ENCODE measurements around the gene BRD1. TPM values are rescaled to one million over a fixed set of nuclear protein-coding genes. Genes with fewer than 3 reads are reported as not detected.

BRD1 gene
- total RNA-seq = 66.4 TPM

DNA sequence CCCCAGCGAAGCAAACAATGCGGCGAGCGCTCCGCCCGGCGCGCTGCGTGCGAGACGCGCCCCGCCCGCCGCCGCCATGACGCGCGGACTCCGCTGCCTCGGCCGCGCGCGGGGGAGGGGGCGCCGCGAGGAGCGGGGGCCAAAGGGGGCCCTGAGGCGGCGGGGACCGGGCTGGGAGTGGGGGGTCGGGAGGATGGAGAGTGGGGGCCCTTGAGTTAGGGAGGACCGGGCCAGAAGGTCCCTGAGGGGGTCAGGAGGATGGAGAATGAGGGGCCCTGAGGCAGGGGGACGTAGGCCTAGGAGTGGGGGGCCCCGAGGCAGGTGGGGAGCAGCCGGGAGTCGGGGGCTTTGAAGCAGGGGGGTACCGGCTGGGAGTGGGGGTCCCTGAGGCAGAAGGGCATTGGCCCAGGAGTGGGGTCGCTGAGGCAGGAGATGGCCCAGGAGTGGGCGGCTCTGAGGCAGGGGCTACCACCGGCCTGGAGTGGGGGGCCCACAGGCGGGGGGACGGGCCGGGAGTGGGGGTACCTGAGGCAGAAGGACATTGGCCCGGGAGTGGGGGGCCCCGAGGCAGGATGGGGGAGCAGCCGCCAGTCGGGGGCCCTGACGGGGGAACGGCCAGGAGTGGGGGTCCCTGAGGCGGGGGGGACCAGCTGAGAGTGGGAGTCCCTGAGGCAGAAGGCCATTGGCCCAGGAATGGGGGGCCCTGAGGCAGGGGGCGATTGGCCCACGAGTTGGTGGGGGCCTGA lies at the start of gene BRD1:
Gene BRD1, minus strand, starts transcription at position 21 of the 746 bp plus-strand sequence. CDS start 3,556 bp downstream, outside the sequence.

GRCh38 chr22:49852898-49853894 lies 25.5 kb upstream of the BRD1 start, which contains the start of gene ZBED4:
TSS of gene ZBED4 (plus strand) at chr22:49853844. CDS start at chr22:49883663, 29,819 bp downstream.

Other genes starting within 250 kb of the BRD1 start
- gene ZBED4, start 26.0 kb upstream of the BRD1 start, total RNA-seq = 24.7 TPM
- 23.3 TPM for gene ALG12, start 90.6 kb upstream of the BRD1 start, total RNA-seq
- 24.4 TPM for gene CRELD2, start 90.8 kb upstream of the BRD1 start, total RNA-seq
- gene PIM3, start 132.9 kb upstream of the BRD1 start, total RNA-seq = 42.3 TPM
- 0.55 TPM for gene IL17REL, start 184.9 kb upstream of the BRD1 start, total RNA-seq
- gene TTLL8, start 230.4 kb upstream of the BRD1 start, total RNA-seq = not detected